OCI-LY1 (cell line): ENCODE results near the gene IL4R.

Source experiments
- H2AFZ ChIP-seq: fragments of 200-600 bp; sonication (generic), shearing (Covaris generic); 2 replicates; pipeline ENCODE4 v1.6.0; 2014; ENCODE audit warnings: antibody characterized with exemption, mild to moderate bottlenecking, low read length
- H3F3A ChIP-seq: fragments of 200-600 bp; sonication (generic), shearing (Covaris generic); 2 replicates; pipeline ENCODE4 v1.6.0; 2014; ENCODE audit warnings: mild to moderate bottlenecking, antibody characterized with exemption, low read length, moderate library complexity; ENCODE audit not compliant: insufficient read depth
- H3K27ac ChIP-seq: fragments of 200-600 bp; sonication (generic); 2 replicates; pipeline ENCODE4 v1.5.1; 2014; ENCODE audit warnings: low read length, mixed run types, mild to moderate bottlenecking, low read depth; ENCODE audit not compliant: poor library complexity, severe bottlenecking
- H3K27me3 ChIP-seq: fragments of 200-600 bp; sonication (generic); 2 replicates; pipeline ENCODE4 v1.6.0; 2014; ENCODE audit warnings: antibody characterized with exemption, mild to moderate bottlenecking, low read length, moderate library complexity; ENCODE audit not compliant: insufficient read depth
- H3K36me3 ChIP-seq: fragments of 200-600 bp; sonication (generic); 2 replicates; pipeline ENCODE4 v1.6.1; 2014; ENCODE audit warnings: mild to moderate bottlenecking, antibody characterized with exemption, low read length, moderate library complexity, mixed read lengths; ENCODE audit not compliant: insufficient read depth
- H3K4me1 ChIP-seq: fragments of 200-600 bp; sonication (generic); 2 replicates; pipeline ENCODE4 v1.5.1; 2014; ENCODE audit warnings: mild to moderate bottlenecking, low read length, moderate library complexity; ENCODE audit not compliant: insufficient read depth, severe bottlenecking
- H3K4me2 ChIP-seq: fragments of 200-600 bp; sonication (generic), shearing (Covaris generic); 2 replicates; pipeline ENCODE4 v1.6.1; 2014; ENCODE audit warnings: low read length
- H3K4me3 ChIP-seq: fragments of 200-600 bp; sonication (generic); 2 replicates; pipeline ENCODE4 v1.5.1; 2014; ENCODE audit warnings: low read length, low read depth, mild to moderate bottlenecking, mixed read lengths; ENCODE audit not compliant: poor library complexity, severe bottlenecking
- H3K79me2 ChIP-seq: fragments of 200-600 bp; shearing (Covaris generic); 2 replicates; pipeline ENCODE4 v1.6.1; 2016; ENCODE audit warnings: mixed run types, low read length, mixed read lengths; ENCODE audit not compliant: insufficient read depth
- H3K9ac ChIP-seq: fragments of 200-600 bp; sonication (generic), shearing (Covaris generic); 2 replicates; pipeline ENCODE4 v1.6.1; 2014; ENCODE audit warnings: mild to moderate bottlenecking, low read length, mixed read lengths
- H3K9me2 ChIP-seq: fragments of 200-600 bp; sonication (generic), shearing (Covaris generic); 2 replicates; pipeline ENCODE4 v1.6.1; 2014; ENCODE audit warnings: low read depth, mild to moderate bottlenecking, low read length, mixed read lengths
- H3K9me3 ChIP-seq: fragments of 200-600 bp; shearing (Covaris generic); 2 replicates; pipeline ENCODE4 v1.6.1; 2014; ENCODE audit warnings: low read length, mixed read lengths
- H4K20me1 ChIP-seq: fragments of 200-600 bp; sonication (generic), shearing (Covaris generic); 2 replicates; pipeline ENCODE4 v1.6.0; 2016; ENCODE audit warnings: mild to moderate bottlenecking, low read length; ENCODE audit not compliant: insufficient read depth
- EZH2 ChIP-seq: fragments of 200-600 bp; sonication (generic), shearing (Covaris generic); IDR thresholded peaks from 2 replicates; pipeline ENCODE4 v1.8.0; 2017; ENCODE audit warnings: borderline replicate concordance, mixed run types, mild to moderate bottlenecking, antibody characterized with exemption, low read length, moderate library complexity, mixed read lengths
- TF ChIP-seq, protein P1 (sequence below): fragments of 200-600 bp; sonication (generic), shearing (Covaris generic); IDR thresholded peaks from 2 replicates; pipeline ENCODE4 v1.5.1; 2017; ENCODE audit warnings: mild to moderate bottlenecking, antibody characterized with exemption, low read length, moderate library complexity, mixed read lengths

Gene IL4R

DNA sequence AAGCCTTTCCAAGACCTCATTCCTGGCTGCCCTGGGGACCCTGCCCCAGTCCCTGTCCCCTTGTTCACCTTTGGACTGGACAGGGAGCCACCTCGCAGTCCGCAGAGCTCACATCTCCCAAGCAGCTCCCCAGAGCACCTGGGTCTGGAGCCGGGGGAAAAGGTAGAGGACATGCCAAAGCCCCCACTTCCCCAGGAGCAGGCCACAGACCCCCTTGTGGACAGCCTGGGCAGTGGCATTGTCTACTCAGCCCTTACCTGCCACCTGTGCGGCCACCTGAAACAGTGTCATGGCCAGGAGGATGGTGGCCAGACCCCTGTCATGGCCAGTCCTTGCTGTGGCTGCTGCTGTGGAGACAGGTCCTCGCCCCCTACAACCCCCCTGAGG, 49.5 kb downstream of the IL4R start:
- Histone ChIP-seq H3K9ac (no peak overlapping the region), H3K36me3 (peaks cover 51% of the 10 kb centered on the region), H3K9me2 (no peaks in the 10 kb centered on the region), H3K4me1 (peaks cover 16% of the 10 kb centered on the region), H3K27ac (no peak overlapping the region), H2AFZ (no peak overlapping the region), H3K4me2 (no peak overlapping the region), H3K9me3 (no peaks in the 10 kb centered on the region), H3K79me2 (no peaks in the 10 kb centered on the region), H3F3A (no peaks in the 10 kb centered on the region), H4K20me1 (no peaks in the 10 kb centered on the region), H3K27me3 (no peaks in the 10 kb centered on the region), H3K4me3 (no peak overlapping the region)
- TF ChIP-seq, protein P1, sequence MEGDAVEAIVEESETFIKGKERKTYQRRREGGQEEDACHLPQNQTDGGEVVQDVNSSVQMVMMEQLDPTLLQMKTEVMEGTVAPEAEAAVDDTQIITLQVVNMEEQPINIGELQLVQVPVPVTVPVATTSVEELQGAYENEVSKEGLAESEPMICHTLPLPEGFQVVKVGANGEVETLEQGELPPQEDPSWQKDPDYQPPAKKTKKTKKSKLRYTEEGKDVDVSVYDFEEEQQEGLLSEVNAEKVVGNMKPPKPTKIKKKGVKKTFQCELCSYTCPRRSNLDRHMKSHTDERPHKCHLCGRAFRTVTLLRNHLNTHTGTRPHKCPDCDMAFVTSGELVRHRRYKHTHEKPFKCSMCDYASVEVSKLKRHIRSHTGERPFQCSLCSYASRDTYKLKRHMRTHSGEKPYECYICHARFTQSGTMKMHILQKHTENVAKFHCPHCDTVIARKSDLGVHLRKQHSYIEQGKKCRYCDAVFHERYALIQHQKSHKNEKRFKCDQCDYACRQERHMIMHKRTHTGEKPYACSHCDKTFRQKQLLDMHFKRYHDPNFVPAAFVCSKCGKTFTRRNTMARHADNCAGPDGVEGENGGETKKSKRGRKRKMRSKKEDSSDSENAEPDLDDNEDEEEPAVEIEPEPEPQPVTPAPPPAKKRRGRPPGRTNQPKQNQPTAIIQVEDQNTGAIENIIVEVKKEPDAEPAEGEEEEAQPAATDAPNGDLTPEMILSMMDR: no peak
- TF ChIP-seq EZH2: no peak

DNA sequence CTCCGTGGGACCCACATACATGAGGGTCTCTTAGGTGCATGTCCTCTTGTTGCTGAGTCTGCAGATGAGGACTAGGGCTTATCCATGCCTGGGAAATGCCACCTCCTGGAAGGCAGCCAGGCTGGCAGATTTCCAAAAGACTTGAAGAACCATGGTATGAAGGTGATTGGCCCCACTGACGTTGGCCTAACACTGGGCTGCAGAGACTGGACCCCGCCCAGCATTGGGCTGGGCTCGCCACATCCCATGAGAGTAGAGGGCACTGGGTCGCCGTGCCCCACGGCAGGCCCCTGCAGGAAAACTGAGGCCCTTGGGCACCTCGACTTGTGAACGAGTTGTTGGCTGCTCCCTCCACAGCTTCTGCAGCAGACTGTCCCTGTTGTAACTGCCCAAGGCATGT, 50.0 kb downstream of the IL4R start:
- TF ChIP-seq, protein P1: no peak
- TF ChIP-seq EZH2: no peak
- peaks cover 16% of the 10 kb centered on the region for H3K4me1 ChIP-seq
- H3K27ac ChIP-seq: no peak overlapping the region
- no peaks in the 10 kb centered on the region for H3K27me3 ChIP-seq
- no peaks in the 10 kb centered on the region for H3F3A ChIP-seq
- H3K4me3 ChIP-seq: no peak overlapping the region
- no peak overlapping the region for H3K9ac ChIP-seq
- H2AFZ ChIP-seq: no peak overlapping the region
- H3K4me2 ChIP-seq: no peak overlapping the region
- no peaks in the 10 kb centered on the region for H3K9me3 ChIP-seq
- no peaks in the 10 kb centered on the region for H3K9me2 ChIP-seq
- H4K20me1 ChIP-seq: no peaks in the 10 kb centered on the region
- peaks cover 45% of the 10 kb centered on the region for H3K36me3 ChIP-seq
- H3K79me2 ChIP-seq: no peaks in the 10 kb centered on the region

GRCh38 chr16:27364493-27365141, 50.8 kb downstream of the IL4R start:
- Histone ChIP-seq H3K27ac (peak overlapping the region; percentile 14), H3K4me3 (no peak overlapping the region), H3K36me3 (peaks cover 37% of the 10 kb centered on the region), H2AFZ (no peak overlapping the region), H3K4me1 (peaks cover 16% of the 10 kb centered on the region), H3K4me2 (no peak overlapping the region), H3K9me3 (peaks cover 2% of the 10 kb centered on the region; the same call in 1 of the 2 replicates), H3K9me2 (no peaks in the 10 kb centered on the region), H3F3A (no peaks in the 10 kb centered on the region), H3K9ac (no peak overlapping the region), H4K20me1 (no peaks in the 10 kb centered on the region), H3K27me3 (no peaks in the 10 kb centered on the region), H3K79me2 (no peaks in the 10 kb centered on the region)
- no peak for TF ChIP-seq EZH2
- TF ChIP-seq, protein P1: no peak
